Activated CD8-positive, alpha-beta T cell treated with anti-CD3 and anti-CD28 coated beads, Interleukin-2, amount 10 ng/mL, durations not matched to agents 7 days and 5 days (primary cell): ENCODE results near the gene IL36RN. TPM values are rescaled to one million over a fixed set of nuclear protein-coding genes. Genes with fewer than 3 reads are reported as not detected.

Experiments used
- ATAC-seq: fragments of 150-1000 bp; cut with Tn5 transposase; one replicate; pipeline ENCODE4 v1.10.0; 2021; ENCODE audit warnings: moderate library complexity
- CTCF ChIA-PET: fragments of 350-600 bp; sonication (Branson Sonifier 250); formaldehyde crosslinking; loops from one replicate; lab custom pipeline; 2021; ENCODE audit warnings: antibody characterized with exemption; lab: Charles Lee
- POLR2A ChIA-PET: fragments of 350-600 bp; sonication (Branson Sonifier 250); formaldehyde crosslinking; loops from one replicate; lab custom pipeline; 2021; ENCODE audit warnings: antibody characterized with exemption; lab: Charles Lee
- DNase-seq: peaks from one replicate; pipeline ENCODE4 v3.0.0-alpha.2; 2020
- H3K27ac Mint-ChIP-seq: one replicate; pipeline ENCODE4 v1.8.0; 2021; ENCODE audit warnings: mild to moderate bottlenecking, mixed read lengths
- H3K27me3 Mint-ChIP-seq: one replicate; pipeline ENCODE4 v1.8.0; 2021; ENCODE audit warnings: low read depth, mixed read lengths
- H3K36me3 Mint-ChIP-seq: one replicate; pipeline ENCODE4 v1.8.0; 2021; ENCODE audit warnings: low read depth, mixed read lengths
- H3K4me1 Mint-ChIP-seq: one replicate; pipeline ENCODE4 v1.8.0; 2021; ENCODE audit warnings: low read depth, mixed read lengths
- H3K4me3 Mint-ChIP-seq: one replicate; pipeline ENCODE4 v1.8.0; 2021; ENCODE audit warnings: mild to moderate bottlenecking, mixed read lengths
- H3K9me3 Mint-ChIP-seq: one replicate; pipeline ENCODE4 v1.8.0; 2022; ENCODE audit warnings: mixed read lengths; ENCODE audit not compliant: insufficient read depth
- total RNA-seq, 2 experiments: library from RNA; stranded (reverse); gene quantifications; one replicate each; pipeline ENCODE4 v1.2.3, GENCODE V29; 2021

Gene IL36RN
- total RNA-seq, 2 experiments from 2014 or later = not detected

- no peak overlapping the region for H3K27ac Mint-ChIP-seq
- no peaks in the 10 kb centered on the region for H3K9me3 Mint-ChIP-seq
- no peaks in the 10 kb centered on the region for H3K36me3 Mint-ChIP-seq
- H3K4me3 Mint-ChIP-seq = no peak overlapping the region
- H3K4me1 Mint-ChIP-seq = peaks cover 30% of the 10 kb centered on the region
- DNase-seq (no peak), ATAC-seq (no peak)
- peaks cover 4% of the 10 kb centered on the region for H3K27me3 Mint-ChIP-seq
- CTCF ChIA-PET = interaction anchor here (0.7 to 12.0 kb wide), 11 partner anchors 12 to 172 kb away, joined by 3 to 215 read pairs (median 4); partner anchors contain the start of gene PSD4
- POLR2A ChIA-PET = no interaction called here
These were observed 18.1 kb downstream of the IL36RN start for GRCh38 chr2:113076954-113077669.

- no peaks in the 10 kb centered on the region for H3K9me3 Mint-ChIP-seq
- DNase-seq (no peak), ATAC-seq (no peak)
- H3K36me3 Mint-ChIP-seq = no peaks in the 10 kb centered on the region
- H3K4me3 Mint-ChIP-seq = no peak overlapping the region
- peaks cover 4% of the 10 kb centered on the region for H3K27me3 Mint-ChIP-seq
- H3K27ac Mint-ChIP-seq = no peak overlapping the region
- H3K4me1 Mint-ChIP-seq = peaks cover 30% of the 10 kb centered on the region
- POLR2A ChIA-PET = interaction anchor here (0.5 kb wide), 1 partner anchor 55 kb away, joined by 5 read pairs; no protein-coding TSS in a partner anchor
- CTCF ChIA-PET = interaction anchor here (1.0 to 12.0 kb wide), 7 partner anchors 9 to 171 kb away, joined by 3 to 215 read pairs (median 7); partner anchors contain the start of genes IL1F10 and PSD4
These were observed 18.9 kb downstream of the IL36RN start for GRCh38 chr2:113077921-113078320.

- H3K9me3 Mint-ChIP-seq = no peaks in the 10 kb centered on the region
- H3K4me1 Mint-ChIP-seq = peaks cover 30% of the 10 kb centered on the region
- no peak overlapping the region for H3K27ac Mint-ChIP-seq
- H3K4me3 Mint-ChIP-seq = no peak overlapping the region
- DNase-seq = no peak
- H3K27me3 Mint-ChIP-seq = peaks cover 8% of the 10 kb centered on the region
- CTCF ChIA-PET = interaction anchor here (1.0 to 12.0 kb wide), 7 partner anchors 9 to 170 kb away, joined by 3 to 215 read pairs (median 7); partner anchors contain the start of genes IL1F10 and PSD4
- POLR2A ChIA-PET = interaction anchor here (0.5 kb wide), 1 partner anchor 55 kb away, joined by 5 read pairs; no protein-coding TSS in a partner anchor
- ATAC-seq = no peak
- no peaks in the 10 kb centered on the region for H3K36me3 Mint-ChIP-seq
These were observed 19.4 kb downstream of the IL36RN start for GRCh38 chr2:113078350-113078839.

- Mint-ChIP-seq H3K4me3 (no peak overlapping the region), H3K9me3 (no peaks in the 10 kb centered on the region), H3K27ac (no peak overlapping the region), H3K36me3 (no peaks in the 10 kb centered on the region), H3K27me3 (peaks cover 8% of the 10 kb centered on the region), H3K4me1 (peaks cover 28% of the 10 kb centered on the region)
- ATAC-seq (no peak), DNase-seq (no peak)
- ChIA-PET CTCF (interaction anchor here (1.3 to 12.0 kb wide), 21 partner anchors 10 to 361 kb away, joined by 4 to 215 read pairs (median 9); partner anchors contain the start of genes IL1F10 and PSD4), POLR2A (no interaction called here)
These were observed 20.1 kb downstream of the IL36RN start for GRCh38 chr2:113079131-113079530.

GRCh38 chr2:113080134-113080533 lies 21.1 kb downstream of the IL36RN start:
- Mint-ChIP-seq H3K4me3 (no peak overlapping the region), H3K9me3 (no peaks in the 10 kb centered on the region), H3K36me3 (no peaks in the 10 kb centered on the region)

GRCh38 chr2:113081488-113082210 lies 22.7 kb downstream of the IL36RN start:
- ATAC-seq = no peak

More at GRCh38 chr2:113080134-113080533, 21.1 kb downstream of the IL36RN start:
- ChIA-PET POLR2A (interaction anchor here (0.6 to 1.2 kb wide), 2 partner anchors 94 to 96 kb away, joined by 3 to 4 read pairs; partner anchors contain the start of gene PSD4), CTCF (interaction anchor here (0.6 to 12.0 kb wide), 62 partner anchors 9 to 362 kb away, joined by 3 to 215 read pairs (median 5); partner anchors contain the start of genes IL1F10 and PSD4)
- ATAC-seq (peak; percentile 42), DNase-seq (peak; percentile 61)
- Mint-ChIP-seq H3K27ac (no peak overlapping the region), H3K27me3 (peaks cover 8% of the 10 kb centered on the region), H3K4me1 (peaks cover 19% of the 10 kb centered on the region)

GRCh38 chr2:113083296-113083695 lies 24.3 kb downstream of the IL36RN start:
- H3K4me3 Mint-ChIP-seq = no peak overlapping the region
- no peak for ATAC-seq
- ChIA-PET POLR2A (no interaction called here), CTCF (interaction anchor here (1.0 to 12.0 kb wide), 4 partner anchors 39 to 116 kb away, joined by 3 to 215 read pairs (median 10); no protein-coding TSS in a partner anchor)
- H3K27me3 Mint-ChIP-seq = peaks cover 10% of the 10 kb centered on the region
- DNase-seq = no peak
- H3K27ac Mint-ChIP-seq = no peak overlapping the region
- H3K4me1 Mint-ChIP-seq = peaks cover 1% of the 10 kb centered on the region
- H3K9me3 Mint-ChIP-seq = no peaks in the 10 kb centered on the region
- no peaks in the 10 kb centered on the region for H3K36me3 Mint-ChIP-seq

More at GRCh38 chr2:113081488-113082210, 22.7 kb downstream of the IL36RN start:
- Mint-ChIP-seq H3K36me3 (no peaks in the 10 kb centered on the region), H3K27me3 (peaks cover 8% of the 10 kb centered on the region), H3K9me3 (no peaks in the 10 kb centered on the region), H3K4me3 (no peak overlapping the region), H3K4me1 (peaks cover 6% of the 10 kb centered on the region), H3K27ac (no peak overlapping the region)
- ChIA-PET POLR2A (interaction anchor here (0.6 kb wide), 1 partner anchor 35 kb away, joined by 3 read pairs; no protein-coding TSS in a partner anchor), CTCF (interaction anchor here (1.4 to 12.0 kb wide), 5 partner anchors 8 to 309 kb away, joined by 4 to 215 read pairs (median 29); no protein-coding TSS in a partner anchor)
- no peak for DNase-seq

GRCh38 chr2:113084249-113085000 lies 25.4 kb downstream of the IL36RN start:
- Mint-ChIP-seq H3K9me3 (no peaks in the 10 kb centered on the region), H3K36me3 (no peaks in the 10 kb centered on the region), H3K4me3 (no peak overlapping the region), H3K27ac (no peak overlapping the region), H3K27me3 (peaks cover 10% of the 10 kb centered on the region), H3K4me1 (peaks cover 1% of the 10 kb centered on the region)
- ChIA-PET POLR2A (no interaction called here), CTCF (interaction anchor here (0.6 to 12.0 kb wide), 12 partner anchors 9 to 1157 kb away, joined by 3 to 215 read pairs (median 4); partner anchors contain the start of genes IL1F10 and PSD4)
- DNase-seq (no peak), ATAC-seq (peak; percentile 70)

GRCh38 chr2:113085542-113085941 lies 26.5 kb downstream of the IL36RN start:
- Mint-ChIP-seq H3K4me3 (no peak overlapping the region), H3K27ac (no peak overlapping the region), H3K9me3 (no peaks in the 10 kb centered on the region), H3K36me3 (no peaks in the 10 kb centered on the region), H3K4me1 (peaks cover 1% of the 10 kb centered on the region), H3K27me3 (peaks cover 10% of the 10 kb centered on the region)
- no peak for ATAC-seq
- ChIA-PET POLR2A (no interaction called here), CTCF (interaction anchor here (0.8 to 12.0 kb wide), 9 partner anchors 10 to 144 kb away, joined by 3 to 215 read pairs (median 5); partner anchors contain the start of genes IL1F10 and PSD4)
- no peak for DNase-seq

GRCh38 chr2:113088213-113088992 lies 29.4 kb downstream of the IL36RN start:
- no peak overlapping the region for H3K4me3 Mint-ChIP-seq
- CTCF ChIA-PET = interaction anchor here (0.6 to 4.2 kb wide), 9 partner anchors 9 to 302 kb away, joined by 3 to 44 read pairs (median 3); no protein-coding TSS in a partner anchor
- no peaks in the 10 kb centered on the region for H3K9me3 Mint-ChIP-seq
- H3K27me3 Mint-ChIP-seq = peaks cover 3% of the 10 kb centered on the region
- POLR2A ChIA-PET = no interaction called here
- H3K36me3 Mint-ChIP-seq = no peaks in the 10 kb centered on the region
- ATAC-seq (no peak), DNase-seq (no peak)
- peaks cover 1% of the 10 kb centered on the region for H3K4me1 Mint-ChIP-seq
- no peak overlapping the region for H3K27ac Mint-ChIP-seq
